Limb (tissue), 2 donors: Measurements from ENCODE around the gene PLD2.

ENCODE experiments used
- DNase-seq, 2 donors: peaks; one replicate each; pipeline ENCODE4 v3.0.0-alpha.2; 2016; ENCODE audit errors: extremely low spot score in 2 of 2

The PLD2 gene, protein sequence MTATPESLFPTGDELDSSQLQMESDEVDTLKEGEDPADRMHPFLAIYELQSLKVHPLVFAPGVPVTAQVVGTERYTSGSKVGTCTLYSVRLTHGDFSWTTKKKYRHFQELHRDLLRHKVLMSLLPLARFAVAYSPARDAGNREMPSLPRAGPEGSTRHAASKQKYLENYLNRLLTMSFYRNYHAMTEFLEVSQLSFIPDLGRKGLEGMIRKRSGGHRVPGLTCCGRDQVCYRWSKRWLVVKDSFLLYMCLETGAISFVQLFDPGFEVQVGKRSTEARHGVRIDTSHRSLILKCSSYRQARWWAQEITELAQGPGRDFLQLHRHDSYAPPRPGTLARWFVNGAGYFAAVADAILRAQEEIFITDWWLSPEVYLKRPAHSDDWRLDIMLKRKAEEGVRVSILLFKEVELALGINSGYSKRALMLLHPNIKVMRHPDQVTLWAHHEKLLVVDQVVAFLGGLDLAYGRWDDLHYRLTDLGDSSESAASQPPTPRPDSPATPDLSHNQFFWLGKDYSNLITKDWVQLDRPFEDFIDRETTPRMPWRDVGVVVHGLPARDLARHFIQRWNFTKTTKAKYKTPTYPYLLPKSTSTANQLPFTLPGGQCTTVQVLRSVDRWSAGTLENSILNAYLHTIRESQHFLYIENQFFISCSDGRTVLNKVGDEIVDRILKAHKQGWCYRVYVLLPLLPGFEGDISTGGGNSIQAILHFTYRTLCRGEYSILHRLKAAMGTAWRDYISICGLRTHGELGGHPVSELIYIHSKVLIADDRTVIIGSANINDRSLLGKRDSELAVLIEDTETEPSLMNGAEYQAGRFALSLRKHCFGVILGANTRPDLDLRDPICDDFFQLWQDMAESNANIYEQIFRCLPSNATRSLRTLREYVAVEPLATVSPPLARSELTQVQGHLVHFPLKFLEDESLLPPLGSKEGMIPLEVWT

DNA sequence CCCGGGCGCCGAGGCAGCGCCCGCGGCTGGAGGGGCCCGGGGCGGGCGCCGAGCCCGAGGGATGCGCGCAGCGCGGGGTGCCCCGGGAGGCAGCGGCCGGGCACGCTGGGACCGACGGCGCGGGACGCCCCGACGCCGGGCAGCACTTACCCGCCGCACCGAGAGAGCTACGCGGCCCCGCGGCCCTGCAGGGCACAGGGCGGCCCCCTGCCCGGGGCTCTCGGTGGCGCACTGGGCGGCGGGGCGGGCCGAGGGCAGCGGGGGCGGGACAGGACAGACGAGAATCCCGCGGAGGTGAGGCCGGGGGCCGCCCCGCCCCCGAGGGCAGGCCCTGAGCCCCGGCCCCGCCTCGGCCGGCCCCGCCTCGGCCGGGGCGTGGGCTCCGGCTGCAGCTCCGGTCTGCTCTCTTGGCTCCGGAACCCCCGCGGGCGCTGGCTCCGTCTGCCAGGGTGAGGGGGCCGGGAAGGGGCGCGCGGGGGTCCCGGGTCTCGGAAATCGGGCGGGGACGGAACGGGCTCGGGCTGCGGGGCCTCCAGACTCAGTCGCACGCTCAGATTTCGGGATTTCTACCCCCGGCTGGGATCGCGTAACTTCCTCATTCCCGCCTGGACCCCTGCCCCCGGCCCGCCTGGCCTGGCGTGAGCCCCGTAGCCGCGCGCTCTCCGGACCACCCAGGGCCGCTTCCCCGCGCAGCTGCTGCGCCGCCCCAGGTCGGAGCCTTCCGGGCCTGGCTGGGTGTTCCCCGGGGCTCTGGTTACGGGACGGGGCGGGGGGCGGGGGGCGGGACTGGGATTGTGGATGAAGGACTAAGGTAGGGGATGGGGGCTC, at the start of gene PLD2:
PLD2 (plus strand) TSS at position 376 of the 828 bp plus-strand sequence. CDS start 621 bp downstream, outside the sequence.
- peak; percentile 85 to 88 for DNase-seq

DNA sequence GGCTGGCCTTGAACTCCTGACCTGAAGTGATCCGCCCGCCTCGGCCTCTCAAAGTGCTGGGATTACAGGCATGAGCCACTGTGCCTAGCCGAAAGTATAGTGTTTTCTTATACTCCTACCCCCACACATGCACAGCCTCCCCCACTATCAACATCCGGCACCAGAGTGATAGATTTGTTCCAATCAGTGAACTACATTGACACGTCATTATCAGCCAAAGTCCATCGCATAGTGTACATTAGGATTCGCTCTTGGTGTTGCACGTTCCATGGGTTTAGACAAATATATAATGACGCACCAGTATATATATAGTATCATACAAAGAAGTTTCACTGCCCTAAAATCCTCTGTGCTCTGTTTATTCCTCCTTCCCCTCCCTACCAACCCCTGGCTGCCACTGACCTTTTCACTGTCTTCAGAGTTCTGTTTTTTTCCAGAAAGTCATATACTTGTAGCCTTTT, 47.1 kb upstream of the PLD2 start:
- no peak for DNase-seq

DNA sequence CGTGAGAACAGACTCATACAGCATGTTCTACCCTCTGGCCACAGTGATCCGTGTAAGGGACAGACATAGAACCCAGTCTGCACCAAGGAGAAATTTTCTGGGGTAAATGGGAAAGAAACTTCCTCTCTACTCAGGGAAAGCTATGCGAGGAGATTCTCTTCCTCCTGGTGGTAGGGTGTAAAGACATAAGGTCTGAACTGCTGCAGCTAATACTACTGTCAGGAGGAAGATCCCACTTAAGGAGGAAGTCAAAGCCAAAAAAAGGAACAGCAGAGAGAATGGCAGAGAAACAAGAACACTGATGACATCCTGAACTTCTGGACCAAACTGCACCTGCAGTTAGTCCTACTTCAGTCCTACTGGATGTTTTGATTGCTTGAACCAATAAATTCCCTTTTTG, 42.4 kb upstream of the PLD2 start:
- no peak for DNase-seq

DNA sequence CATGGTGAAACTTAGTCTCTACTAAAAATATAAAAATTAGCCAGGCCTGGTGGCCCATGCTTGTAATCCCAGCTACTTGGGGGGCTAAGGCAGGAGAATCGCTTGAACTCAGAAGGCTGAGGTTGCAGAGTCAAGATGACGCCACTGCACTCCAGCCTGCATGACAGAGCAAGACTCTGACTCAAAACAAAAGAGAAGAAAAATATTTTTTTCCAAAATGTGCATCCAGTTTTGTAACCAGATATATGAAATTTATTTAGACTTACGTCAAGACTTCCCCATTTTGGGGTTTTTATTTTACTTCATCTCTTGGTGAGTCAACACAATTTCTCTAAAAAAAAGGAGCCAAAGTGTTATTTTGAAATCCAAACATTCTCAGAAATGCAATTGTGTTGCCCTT, 40.8 kb upstream of the PLD2 start:
- DNase-seq, result no peak

DNA sequence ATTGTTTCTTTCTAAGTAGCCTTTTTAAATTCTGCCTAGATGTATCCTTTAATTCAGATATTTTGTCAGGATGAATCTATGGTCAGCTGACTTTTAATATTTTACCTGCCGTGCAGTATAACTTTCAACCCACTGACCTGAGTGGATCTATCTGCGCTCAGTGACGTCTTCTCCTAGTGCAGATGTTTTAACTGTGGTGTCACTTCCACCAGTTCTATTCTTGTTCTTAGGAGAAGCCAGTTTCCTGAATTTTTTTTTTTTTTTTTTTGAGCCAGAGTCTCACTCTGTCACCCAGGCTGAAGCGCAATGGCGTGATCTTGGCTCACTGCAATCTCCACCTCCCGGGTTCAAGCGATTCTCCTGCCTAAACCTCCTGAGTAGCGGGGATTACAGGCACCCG, 40.2 kb upstream of the PLD2 start:
- no peak for DNase-seq

DNA sequence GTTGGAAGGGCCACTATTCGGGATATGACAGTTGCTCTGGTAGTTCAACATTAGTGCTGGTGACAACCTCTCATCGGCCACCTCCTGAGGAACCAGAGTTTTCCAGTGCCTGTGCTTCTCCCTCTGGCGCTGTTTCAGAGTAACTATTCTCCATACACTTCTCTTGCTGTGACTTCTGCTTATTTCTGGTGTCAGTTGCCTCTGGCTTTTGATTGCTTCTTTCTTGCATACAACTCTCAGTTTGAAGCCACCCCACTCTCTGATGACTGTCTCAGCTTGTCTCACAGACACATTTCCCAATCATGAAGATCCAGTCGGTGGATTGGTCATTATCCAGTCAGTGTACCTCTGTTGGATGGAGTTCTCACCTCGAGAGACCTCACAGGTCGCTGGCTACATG, 38.7 kb upstream of the PLD2 start:
- DNase-seq, result no peak

DNA sequence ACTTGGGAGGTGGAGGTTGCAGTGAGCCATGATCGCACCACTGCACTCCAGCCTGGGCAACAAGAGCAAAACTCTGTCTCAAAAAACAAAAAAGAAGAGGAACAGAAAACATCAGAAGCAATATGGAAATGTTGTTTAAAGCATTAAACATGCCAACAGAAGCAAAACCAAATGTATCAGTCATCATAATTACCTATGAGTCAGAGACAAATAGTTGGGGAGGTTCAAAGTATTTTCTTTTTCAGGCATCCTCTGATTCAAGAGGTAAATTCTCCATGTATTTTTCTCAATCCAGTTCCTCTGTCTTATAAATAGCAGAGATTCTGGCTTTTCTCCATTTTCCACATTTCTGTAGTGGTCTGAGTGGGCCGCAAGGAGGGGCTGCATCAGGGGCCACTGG, 37.3 kb upstream of the PLD2 start:
- no peak for DNase-seq

DNA sequence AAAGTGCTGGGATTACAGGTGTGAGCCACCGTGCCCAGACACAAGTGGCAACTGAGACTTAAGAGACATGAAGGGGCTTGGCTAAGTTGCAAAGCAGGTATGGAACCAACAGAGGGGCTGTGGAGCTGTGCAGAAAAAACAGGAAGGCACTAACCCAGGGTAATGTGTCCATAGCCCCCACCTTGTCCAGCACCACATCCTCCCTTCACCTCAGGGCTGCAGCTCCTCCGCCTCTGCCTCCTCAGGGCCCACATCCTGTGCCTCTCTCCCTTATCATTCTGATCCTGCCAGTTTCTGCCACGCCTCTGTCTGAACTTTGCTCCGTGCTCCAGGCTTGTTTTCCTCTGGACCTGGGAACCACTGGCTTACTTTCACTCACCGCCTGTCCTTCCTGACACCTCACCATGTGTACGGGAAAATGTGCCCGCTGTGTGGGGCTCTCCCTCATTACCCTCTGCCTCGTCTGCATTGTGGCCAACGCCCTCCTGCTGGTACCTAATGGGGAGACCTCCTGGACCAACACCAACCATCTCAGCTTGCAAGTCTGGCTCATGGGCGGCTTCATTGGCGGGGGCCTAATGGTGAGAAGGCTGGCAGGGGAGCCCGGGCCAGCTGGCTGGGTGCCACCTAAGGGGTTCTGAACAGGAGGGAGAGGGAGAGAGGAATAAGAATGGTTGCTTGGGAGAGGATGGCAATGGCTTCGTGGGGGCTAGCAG, 35.3 kb upstream of the PLD2 start, which contains the start of gene TM4SF5:
TM4SF5 (plus strand) TSS at position 368 of the 716 bp plus-strand sequence; CDS start at position 405, 37 bp downstream.
- peak in 1 of 2 donors; percentile 37 for DNase-seq

DNA sequence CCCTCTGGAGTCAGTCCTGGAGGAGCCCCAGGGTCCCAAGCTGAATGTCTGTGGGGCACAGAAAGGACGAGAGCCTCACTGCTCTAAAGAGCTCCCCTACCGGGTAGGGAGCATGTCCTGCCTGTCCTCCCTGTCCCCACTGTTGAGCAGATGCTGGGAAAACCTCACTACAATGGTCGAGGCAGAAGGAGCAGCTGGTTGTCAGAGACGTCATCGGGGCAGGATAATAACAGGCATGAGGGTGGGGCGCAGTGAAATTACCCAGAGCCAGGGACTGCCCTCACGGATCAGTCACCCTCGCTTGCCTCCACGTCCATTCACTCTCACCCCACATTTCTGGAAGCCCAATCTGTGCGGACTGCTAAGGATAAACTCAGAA, 34.7 kb upstream of the PLD2 start:
- no peak for DNase-seq

DNA sequence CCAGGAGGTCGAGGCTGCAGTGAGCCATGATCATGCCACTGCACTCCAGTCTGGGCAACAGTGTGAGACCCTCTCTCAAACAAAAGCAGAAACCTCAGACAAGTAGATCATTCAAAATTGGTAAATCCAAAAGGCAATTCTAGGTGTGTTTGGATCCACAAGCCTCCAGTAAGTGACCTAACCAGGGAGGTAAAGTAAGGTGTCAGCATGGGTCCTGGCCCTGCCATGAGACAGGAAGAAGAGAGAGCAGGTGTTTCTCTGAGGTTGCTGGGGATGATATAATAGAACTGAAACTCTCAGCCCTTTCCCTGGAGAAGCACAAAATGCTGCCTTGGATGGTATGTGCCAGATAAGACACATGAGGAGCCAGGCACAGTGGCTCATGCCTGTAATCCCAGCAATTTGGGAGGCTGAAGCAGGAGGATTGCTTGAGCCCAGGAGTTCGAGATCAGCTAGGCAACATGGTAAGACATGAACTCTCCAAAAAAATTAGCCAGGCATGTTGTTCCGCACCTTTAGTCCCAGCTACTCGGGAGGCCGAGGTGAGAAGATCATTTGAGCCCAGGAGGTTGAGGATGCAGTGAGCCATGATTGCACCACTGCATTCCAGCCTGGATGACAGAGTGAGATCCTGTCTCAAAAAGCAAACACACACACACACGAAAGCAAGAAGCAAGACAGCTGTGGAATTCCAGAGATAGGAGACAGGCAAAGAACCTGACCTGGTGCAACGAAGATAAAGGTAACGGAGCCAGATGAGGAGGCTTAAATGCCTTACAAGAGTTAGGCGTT, 28.8 kb upstream of the PLD2 start:
- no peak for DNase-seq

DNA sequence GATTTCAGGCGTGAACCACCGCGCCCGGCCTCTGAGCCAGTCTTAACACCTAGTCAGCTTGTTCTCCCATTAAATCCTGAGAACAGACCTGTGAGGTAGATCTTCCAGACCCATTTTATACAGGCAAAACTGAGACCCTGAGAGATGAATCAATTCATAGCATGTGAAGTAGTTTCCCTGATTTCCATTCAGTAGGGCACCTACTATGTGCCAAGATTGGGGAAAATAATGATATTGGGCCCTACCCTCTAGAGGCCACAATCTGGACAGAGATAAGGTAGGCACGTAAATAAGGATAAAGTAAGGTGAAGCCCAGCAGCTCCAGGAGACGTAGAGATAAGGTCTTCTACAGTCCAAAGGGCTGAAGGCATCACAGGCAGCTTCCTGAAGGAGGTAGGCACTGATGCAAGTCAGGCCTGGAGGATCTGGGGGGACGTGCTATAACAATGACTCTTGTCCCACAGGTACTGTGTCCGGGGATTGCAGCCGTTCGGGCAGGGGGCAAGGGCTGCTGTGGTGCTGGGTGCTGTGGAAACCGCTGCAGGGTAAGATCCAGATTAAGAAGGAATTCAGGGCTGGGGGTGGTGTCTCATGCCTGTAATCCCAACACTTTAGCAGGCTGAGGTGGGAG, 26.5 kb upstream of the PLD2 start:
- no peak for DNase-seq

DNA sequence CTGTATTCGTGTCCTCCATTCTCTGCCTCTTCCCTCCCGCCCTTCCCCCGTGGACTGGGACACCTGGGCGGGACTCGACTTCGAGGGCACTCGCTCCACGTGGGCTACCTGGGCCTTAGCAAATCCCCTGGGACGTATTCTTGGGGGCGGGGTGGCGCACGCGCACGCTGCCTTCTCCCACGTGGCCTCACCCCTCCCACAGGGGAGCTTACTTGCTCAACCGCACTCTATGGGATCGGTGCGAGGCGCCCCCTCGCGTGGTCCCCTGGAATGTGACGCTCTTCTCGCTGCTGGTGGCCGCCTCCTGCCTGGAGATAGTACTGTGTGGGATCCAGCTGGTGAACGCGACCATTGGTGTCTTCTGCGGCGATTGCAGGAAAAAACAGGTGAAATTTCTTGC, 24.3 kb upstream of the PLD2 start:
- DNase-seq, result no peak

DNA sequence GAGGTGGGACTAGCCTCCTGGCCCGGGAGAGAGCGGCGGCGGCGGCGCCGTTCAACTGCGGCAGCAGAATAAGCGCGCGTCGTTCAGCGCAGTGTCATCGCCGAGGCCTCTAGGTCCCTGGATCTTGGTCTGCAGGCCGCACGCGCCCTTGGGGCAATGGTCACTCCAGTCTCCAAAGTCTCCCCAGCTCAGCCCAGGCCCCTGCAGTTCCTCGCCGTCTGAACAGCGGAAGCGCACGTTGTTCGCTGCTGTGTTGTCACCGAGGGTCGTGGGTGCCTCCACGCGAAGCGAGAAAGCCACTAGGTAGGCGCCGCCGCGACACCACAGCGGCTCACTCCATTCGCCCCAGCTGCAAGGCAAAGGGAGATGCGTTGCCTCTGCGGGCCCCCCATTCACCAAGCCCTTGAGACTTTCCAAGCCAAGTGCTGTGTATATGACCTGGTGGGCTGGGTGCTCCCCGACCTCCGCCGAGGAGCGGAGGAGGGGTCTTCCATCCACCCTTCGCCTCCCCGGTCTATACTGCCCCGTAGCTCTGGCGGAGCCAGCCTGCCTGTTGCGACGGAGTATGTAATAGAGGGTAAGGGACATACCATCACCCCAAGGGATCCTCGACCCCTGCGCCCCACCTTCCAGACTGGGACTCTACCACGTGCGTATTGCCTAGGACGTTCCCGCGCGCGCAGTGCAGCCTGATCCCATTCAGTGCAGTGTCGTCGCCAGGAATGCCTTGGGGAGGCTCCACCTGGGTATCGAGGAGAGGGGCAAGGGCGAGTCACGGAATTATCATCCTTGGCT, 21.4 kb upstream of the PLD2 start:
- DNase-seq, result peak in 1 of 2 donors; percentile 35

DNA sequence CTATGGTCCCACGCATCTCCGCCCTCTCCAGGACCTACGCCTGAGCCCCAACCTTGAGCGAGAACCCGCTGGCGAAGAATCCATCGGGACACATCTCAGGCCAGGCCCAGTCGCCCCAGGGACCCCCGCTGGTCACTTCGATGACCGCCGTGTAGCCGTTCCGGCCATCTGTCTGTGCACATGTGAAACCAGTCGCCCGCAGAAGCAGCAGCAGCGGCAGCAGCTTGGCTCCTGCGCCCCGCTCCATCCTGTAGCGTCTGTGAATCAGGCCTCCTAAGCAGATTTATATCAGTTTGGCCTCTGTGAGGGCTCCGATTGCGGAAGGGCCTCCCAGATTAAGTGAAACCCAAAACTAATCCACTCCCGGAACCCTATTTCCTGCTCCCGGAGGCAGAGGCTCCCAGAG, 20.8 kb upstream of the PLD2 start, which contains the start of gene VMO1:
VMO1 (minus strand) TSS at position 259 of the 406 bp plus-strand sequence; CDS start at position 247, 12 bp downstream.
- DNase-seq, result peak in 1 of 2 donors; percentile 42

DNA sequence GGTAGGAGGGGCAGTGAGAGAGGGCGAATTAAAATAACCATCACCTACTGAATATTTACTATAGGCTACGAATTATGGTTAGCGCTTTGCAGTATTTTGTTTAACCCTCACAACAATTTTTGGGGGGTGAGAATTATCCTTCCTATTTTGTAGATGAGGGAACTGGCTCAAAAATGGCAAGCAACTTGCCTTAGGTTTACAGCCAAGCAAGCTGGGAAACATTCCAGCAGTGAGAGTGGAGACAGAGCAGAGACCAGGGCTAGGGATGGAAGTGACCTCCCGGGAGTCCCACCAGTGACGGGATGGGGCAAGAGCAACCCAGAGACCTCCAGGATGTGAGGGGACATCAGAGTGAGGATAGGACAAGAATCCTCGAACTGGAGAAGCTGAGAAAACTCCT, 20.4 kb upstream of the PLD2 start:
- DNase-seq, result peak in 1 of 2 donors; percentile 29

DNA sequence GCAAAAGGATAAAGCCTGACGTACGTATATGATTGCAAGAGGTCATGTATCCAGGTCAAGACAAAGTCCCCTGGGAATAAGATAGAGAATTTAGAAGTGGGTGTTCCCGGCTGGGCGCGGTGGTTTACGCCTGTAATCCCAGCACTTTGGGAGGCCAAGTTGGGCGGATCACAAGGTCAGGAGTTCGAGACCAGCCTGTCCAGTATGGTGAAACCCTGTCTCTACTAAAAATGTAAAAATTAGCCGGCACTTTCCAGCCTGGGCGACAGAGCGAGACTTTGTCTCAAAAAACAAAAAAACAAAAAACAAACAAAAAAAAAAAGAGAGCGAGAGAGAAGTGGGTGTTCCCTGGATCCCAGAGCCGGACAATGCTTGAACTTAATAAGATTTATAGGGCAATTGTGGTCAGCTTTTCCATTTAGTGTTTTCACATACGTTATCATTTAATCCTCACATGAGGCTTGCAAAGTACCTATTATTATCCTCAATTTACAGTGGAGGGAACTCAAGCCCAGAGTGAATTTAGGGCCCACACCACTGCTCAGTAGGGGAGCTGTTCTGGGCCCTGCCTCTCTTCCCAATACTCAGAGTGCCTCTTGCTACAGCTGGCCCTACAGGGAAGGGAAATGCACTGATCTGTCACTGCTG, 18.7 kb upstream of the PLD2 start:
- DNase-seq, result peak in 1 of 2 donors; percentile 26

DNA sequence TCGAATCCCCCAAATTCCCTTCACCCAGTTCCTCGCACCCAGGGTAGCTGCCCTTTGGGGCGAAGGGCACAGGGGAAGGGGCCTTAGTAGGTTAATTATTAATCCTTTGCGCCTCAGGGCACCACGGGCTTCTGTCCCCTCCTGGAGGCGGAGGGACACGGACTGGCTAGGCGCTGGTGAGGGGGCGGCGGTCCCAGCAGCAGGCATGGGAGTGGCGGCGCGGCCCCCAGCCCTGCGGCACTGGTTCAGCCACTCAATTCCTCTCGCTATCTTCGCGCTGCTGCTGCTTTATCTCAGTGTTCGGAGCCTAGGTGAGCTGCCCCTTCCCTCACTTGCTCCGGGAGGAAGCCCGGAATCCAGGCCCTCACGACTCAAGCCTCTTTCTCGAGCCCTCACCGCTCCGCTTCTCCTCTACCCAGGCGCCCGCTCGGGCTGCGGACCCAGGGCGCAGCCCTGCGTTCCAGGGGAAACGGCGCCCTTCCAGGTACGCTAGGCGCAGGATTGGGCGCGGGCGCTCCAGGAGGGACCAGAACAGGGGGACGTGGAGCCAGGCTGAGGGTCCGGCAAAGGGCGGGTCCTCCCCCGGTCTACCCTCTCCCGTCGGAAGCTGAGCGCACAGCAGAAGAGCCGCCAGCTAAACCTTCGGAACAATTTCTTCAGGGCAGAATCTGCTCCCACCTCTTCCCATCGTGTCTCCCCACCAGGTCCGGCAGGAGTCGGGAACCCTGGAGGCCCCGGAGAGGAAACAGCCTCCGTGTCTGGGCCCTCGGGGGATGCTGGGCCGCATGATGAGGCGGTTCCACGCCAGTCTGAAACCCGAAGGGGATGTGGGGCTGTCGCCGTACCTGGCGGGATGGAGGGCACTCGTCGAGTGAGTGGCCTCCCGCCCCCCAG, 17.9 kb upstream of the PLD2 start, which contains the start of gene GLTPD2:
GLTPD2 (plus strand) TSS at position 158 of the 894 bp plus-strand sequence; CDS start at position 206, 48 bp downstream.
- no peak for DNase-seq
